SK-N-SH (cell line): ENCODE measurements around the gene NAA40. TPM values are rescaled to one million over a fixed set of nuclear protein-coding genes. Genes with fewer than 3 reads are reported as not detected.
"Not testable (repeated sequence)": the region's sequence is repeated elsewhere in the genome, so short reads cannot be mapped to it uniquely, and the experiment has no call there.

Source experiments
- CTCF ChIA-PET: fragments of 300-600, 350-600 bp; formaldehyde crosslinking; extraction: SDS; loops from one replicate; lab custom pipeline; 2021; lab: Yijun Ruan, JAX
- POLR2A ChIA-PET: fragments of 350-600 bp; sonication (Branson Sonifier 250); formaldehyde crosslinking; extraction: SDS; loops from one replicate; lab custom pipeline; 2020; ENCODE audit warnings: antibody characterized with exemption, inconsistent platforms; lab: Yijun Ruan, JAX
- DNase-seq: peaks from one replicate; pipeline ENCODE4 v3.0.0; 2012
- H2AFZ ChIP-seq: fragments of 200-600 bp; sonication (generic); 2 replicates; pipeline ENCODE4 v1.8.1; 2016; ENCODE audit warnings: antibody characterized with exemption, mild to moderate bottlenecking, low read depth
- H3F3A ChIP-seq: fragments of 200-600 bp; sonication (generic); replicated peaks from 2 replicates; pipeline ENCODE3; 2016; ENCODE audit warnings: antibody characterized with exemption, mild to moderate bottlenecking; ENCODE audit not compliant: insufficient read depth
- H3K27ac ChIP-seq, 2 experiments: fragments of 200-500 bp in 1 of 2; fragments of 200-600 bp in 1 of 2; sonication (Bioruptor generic) in 1 of 2; sonication (generic), shearing (Covaris generic) in 1 of 2; 2 replicates each; pipeline versions ENCODE4 v1.5.1 to v1.6.1; 2014 to 2016; ENCODE audit warnings: low read depth in 2 of 2, inconsistent platforms in 1 of 2, low read length in 1 of 2, mild to moderate bottlenecking in 1 of 2, mixed read lengths in 1 of 2
- H3K27me3 ChIP-seq: fragments of 200-600 bp; sonication (generic), shearing (Covaris generic); 2 replicates; pipeline ENCODE4 v1.6.1; 2016; ENCODE audit warnings: mixed run types; ENCODE audit not compliant: insufficient read depth
- H3K36me3 ChIP-seq, 2 experiments: fragments of 200-500 bp in 1 of 2; fragments of 200-600 bp in 1 of 2; sonication (Bioruptor generic) in 1 of 2; sonication (generic) in 1 of 2; replicated peaks in 1 of 2; 2 replicates each; pipeline versions ENCODE3 to v1.5.1; 2014 to 2016; ENCODE audit warnings: low read length in 1 of 2, mild to moderate bottlenecking in 1 of 2; ENCODE audit not compliant: insufficient read depth in 2 of 2, control insufficient read depth in 1 of 2
- H3K4me1 ChIP-seq, 2 experiments: fragments of 200-500 bp in 1 of 2; fragments of 200-600 bp in 1 of 2; sonication (Bioruptor generic) in 1 of 2; sonication (generic), shearing (Covaris generic) in 1 of 2; 2 replicates each; pipeline versions ENCODE4 v1.5.1 to v1.6.1; 2014 to 2016; ENCODE audit warnings: low read depth in 1 of 2, low read length in 1 of 2, mixed run types in 1 of 2; ENCODE audit not compliant: insufficient read depth in 2 of 2, control insufficient read depth in 1 of 2
- H3K4me2 ChIP-seq: fragments of 200-600 bp; sonication (generic), shearing (Covaris generic); 2 replicates; pipeline ENCODE4 v1.6.1; 2017; ENCODE audit warnings: mixed run types
- H3K4me3 ChIP-seq, 2 experiments: fragments of 200-500 bp in 1 of 2; fragments of 200-600 bp in 1 of 2; sonication (Bioruptor generic) in 1 of 2; sonication (generic), shearing (Covaris generic) in 1 of 2; 2 replicates each; pipeline versions ENCODE4 v1.5.1 to v1.8.1; 2014 to 2016; ENCODE audit warnings: low read depth in 2 of 2, inconsistent platforms in 1 of 2, low read length in 1 of 2, mild to moderate bottlenecking in 1 of 2, mixed read lengths in 1 of 2, moderate library complexity in 1 of 2
- H3K79me2 ChIP-seq: fragments of 200-600 bp; sonication (generic); 2 replicates; pipeline ENCODE4 v1.8.1; 2017; ENCODE audit warnings: mild to moderate bottlenecking; ENCODE audit not compliant: insufficient read depth
- H3K9ac ChIP-seq: fragments of 200-600 bp; sonication (generic); 2 replicates; pipeline ENCODE4 v1.6.1; 2017; ENCODE audit warnings: mixed run types
- H3K9me2 ChIP-seq: fragments of 200-600 bp; sonication (generic); 2 replicates; pipeline ENCODE4 v1.6.1; 2017; ENCODE audit warnings: mixed run types
- H3K9me3 ChIP-seq: fragments of 200-600 bp; sonication (generic); 2 replicates; pipeline ENCODE4 v1.6.1; 2017; ENCODE audit warnings: mixed run types, mild to moderate bottlenecking, moderate library complexity
- H4K20me1 ChIP-seq: fragments of 200-600 bp; sonication (generic); 2 replicates; pipeline ENCODE4 v1.6.1; 2017; ENCODE audit warnings: mild to moderate bottlenecking, mixed run types; ENCODE audit not compliant: insufficient read depth
- GATA2 ChIP-seq: sonication (generic); formaldehyde crosslinking; IDR thresholded peaks from 2 replicates; pipeline ENCODE4 v1.5.0; 2020; ENCODE audit warnings: mild to moderate bottlenecking, missing genetic modification reagents
- MXI1 ChIP-seq: IDR thresholded peaks from 2 replicates; pipeline ENCODE4 v1.6.1; 2012; ENCODE audit warnings: mild to moderate bottlenecking, low read depth, low read length, improper control_type of control experiment
- PBX3 ChIP-seq: IDR thresholded peaks from 2 replicates; pipeline ENCODE4; 2012
- SMC3 ChIP-seq: IDR thresholded peaks from 2 replicates; pipeline ENCODE4 v1.6.1; 2012; ENCODE audit warnings: low read depth, low read length, improper control_type of control experiment
- TEAD4 ChIP-seq: IDR thresholded peaks from 2 replicates; pipeline ENCODE4 v1.4.0; 2012; ENCODE audit warnings: mild to moderate bottlenecking, borderline replicate concordance; ENCODE audit not compliant: insufficient read depth
- WGBS: methylation state at CpG from one replicate; pipeline ENCODE4 v1.1.6; 2017; ENCODE audit warnings: low lambda C conversion rate; 5-methylcytosine and 5-hydroxymethylcytosine counted together
- polyA plus RNA-seq, 3 experiments: library from polyadenylated mRNA; depleted of rRNA; stranded (reverse); fragments of >200 nt; gene quantifications; 2 replicates each; pipeline ENCODE4 v1.2.3, GENCODE V29; 2012

The NAA40 gene
- polyA plus RNA-seq, 1 of the 3 experiments (the other 2 are of a cell fraction) = 33.0 TPM

- POLR2A ChIA-PET = no interaction called here
- H3K4me2 ChIP-seq = no peak overlapping the region
Measured at GRCh38 chr11:63961608-63962412, 23.0 kb downstream of the NAA40 start.

GRCh38 chr11:63963895-63964294, 25.1 kb downstream of the NAA40 start:
- POLR2A ChIA-PET = not testable (repeated sequence)
- CTCF ChIA-PET = interaction anchor here (0.6 to 2.6 kb wide), 3 partner anchors 11 to 127 kb away, joined by 4 to 8 read pairs (median 6); partner anchors contain the start of gene COX8A
- 96% methylated on average over 4 of the region's 4 CpGs for WGBS

More at GRCh38 chr11:63961608-63962412, 23.0 kb downstream of the NAA40 start:
- H3F3A ChIP-seq = no peaks in the 10 kb centered on the region
- no peaks in the 10 kb centered on the region for H3K9me2 ChIP-seq
- TF ChIP-seq SMC3 = no peak
- 0 out of 2 replicates have a peak, but pooled peaks have one; percentile 10 for TF ChIP-seq GATA2
- no peak for TF ChIP-seq MXI1
- no peak for TF ChIP-seq TEAD4
- H3K4me3 ChIP-seq = no peak overlapping the region
- peak; percentile 83 for DNase-seq
- no peak overlapping the region for H3K9ac ChIP-seq
- H2AFZ ChIP-seq = no peak overlapping the region
- no peak overlapping the region for H3K27ac ChIP-seq
- no peaks in the 10 kb centered on the region for H3K27me3 ChIP-seq
- H3K79me2 ChIP-seq = no peaks in the 10 kb centered on the region
- no peaks in the 10 kb centered on the region for H4K20me1 ChIP-seq
- H3K9me3 ChIP-seq = no peaks in the 10 kb centered on the region
- CTCF ChIA-PET = interaction anchor here (0.8 to 7.1 kb wide), 7 partner anchors 10 to 126 kb away, joined by 3 to 41 read pairs (median 5); partner anchors contain the start of genes COX8A and RCOR2
- H3K4me1 ChIP-seq = peaks cover 0 to 16% of the 10 kb centered on the region in 2 experiments; a peak in 1 of 4 replicates
- peaks cover 0 to 9% of the 10 kb centered on the region in 2 experiments for H3K36me3 ChIP-seq
- WGBS = 80% methylated on average over 10 of the region's 19 CpGs

GRCh38 chr11:63966444-63966843, 27.6 kb downstream of the NAA40 start:
- Histone ChIP-seq H3F3A (no peaks in the 10 kb centered on the region), H3K27me3 (no peaks in the 10 kb centered on the region), H3K4me2 (no peak overlapping the region)
- 100% methylated on average over 1 of the region's 1 CpG for WGBS
- POLR2A ChIA-PET = interaction anchor here (0.8 to 1.0 kb wide), 2 partner anchors 11 to 129 kb away, joined by 3 read pairs; no protein-coding TSS in a partner anchor
- TF ChIP-seq PBX3 = no peak
- TF ChIP-seq, all 33 proteins: peak for 0
- Histone ChIP-seq H3K9me3 (no peaks in the 10 kb centered on the region), H3K79me2 (no peaks in the 10 kb centered on the region), H3K9me2 (no peaks in the 10 kb centered on the region), H4K20me1 (no peaks in the 10 kb centered on the region), H3K4me1 (peaks cover 0 to 8% of the 10 kb centered on the region in 2 experiments; a peak in 1 of 4 replicates), H3K4me3 (no peak overlapping the region), H3K9ac (no peak overlapping the region), H3K27ac (no peak overlapping the region), H2AFZ (no peak overlapping the region), H3K36me3 (no peaks in the 10 kb centered on the region)
- CTCF ChIA-PET = interaction anchor here (1.5 kb wide), 1 partner anchor 21 kb away, joined by 5 read pairs; no protein-coding TSS in a partner anchor
- no peak for DNase-seq

More at GRCh38 chr11:63963895-63964294, 25.1 kb downstream of the NAA40 start:
- peaks cover 0 to 16% of the 10 kb centered on the region in 2 experiments; a peak in 1 of 4 replicates for H3K4me1 ChIP-seq
- not testable (repeated sequence) for H3K36me3 ChIP-seq, H2AFZ ChIP-seq, DNase-seq, H3K27me3 ChIP-seq, H3K9me3 ChIP-seq, H3K9ac ChIP-seq, H3K79me2 ChIP-seq, H3K9me2 ChIP-seq, H3F3A ChIP-seq, H3K27ac ChIP-seq, H4K20me1 ChIP-seq, H3K4me2 ChIP-seq, H3K4me3 ChIP-seq
